ENCODE measurements around the gene LMCD1.
A peak's percentile ranks its signal among the peaks of the same experiment; 100 is the strongest.

LMCD1 gene

GRCh38 chr3:8490079-8490552, 11.5 kb upstream of the LMCD1 start:
- TF ChIP-seq FOXM1 (IDR thresholded peaks at IDR 0.05; ENCODE audit: borderline replicate concordance, low read depth) (0 out of 2 replicates have a peak, but pooled peaks have one; percentile 15), MAX (IDR thresholded peaks at IDR 0.05) (0 out of 2 replicates have a peak, but pooled peaks have one; percentile 26), REST (IDR thresholded peaks at IDR 0.05; ENCODE audit: low read depth) (no peak), RAD21 (IDR thresholded peaks at IDR 0.05; ENCODE audit: low read depth) (no peak), CEBPB (IDR thresholded peaks at IDR 0.05) (no peak), NFIC (IDR thresholded peaks at IDR 0.05) (no peak)

- no peak for TF ChIP-seq YY1 (IDR thresholded peaks at IDR 0.05; ENCODE audit: low read depth)
- TF ChIP-seq RAD21 (IDR thresholded peaks at IDR 0.05; ENCODE audit: low read depth) = no peak
- TF ChIP-seq TAF1 (IDR thresholded peaks at IDR 0.05; ENCODE audit: low read depth) = no peak
- no peak for TF ChIP-seq REST (IDR thresholded peaks at IDR 0.05; ENCODE audit: low read depth)
- TF ChIP-seq CREB1 (IDR thresholded peaks at IDR 0.05; ENCODE audit: low read depth) = no peak
- TF ChIP-seq ZBTB7A (IDR thresholded peaks at IDR 0.05; ENCODE audit: low read depth) = no peak
- TF ChIP-seq EP300 (IDR thresholded peaks at IDR 0.05; ENCODE audit: borderline replicate concordance) = no peak
- no peak for TF ChIP-seq MAX (IDR thresholded peaks at IDR 0.05)
- TF ChIP-seq CEBPB (IDR thresholded peaks at IDR 0.05) = no peak
- no peak for TF ChIP-seq TCF12 (IDR thresholded peaks at IDR 0.05; ENCODE audit: low read depth)
- no peak for TF ChIP-seq NFIC (IDR thresholded peaks at IDR 0.05)
- TF ChIP-seq USF1 (IDR thresholded peaks at IDR 0.05) = no peak
- no peak for TF ChIP-seq FOXM1 (IDR thresholded peaks at IDR 0.05; ENCODE audit: borderline replicate concordance, low read depth)
- TF ChIP-seq EGR1 (IDR thresholded peaks at IDR 0.05) = no peak
- TF ChIP-seq TEAD4 (IDR thresholded peaks at IDR 0.05) = no peak
These were observed 10.1 kb upstream of the LMCD1 start for GRCh38 chr3:8491271-8492144.

GRCh38 chr3:8492744-8493511, 8.7 kb upstream of the LMCD1 start:
- no peak for TF ChIP-seq REST (IDR thresholded peaks at IDR 0.05; ENCODE audit: low read depth)
- TF ChIP-seq CREB1 (IDR thresholded peaks at IDR 0.05; ENCODE audit: low read depth) = no peak
- TF ChIP-seq YY1 (IDR thresholded peaks at IDR 0.05; ENCODE audit: low read depth) = no peak
- no peak for TF ChIP-seq TEAD4 (IDR thresholded peaks at IDR 0.05)
- TF ChIP-seq USF1 (IDR thresholded peaks at IDR 0.05) = no peak
- TF ChIP-seq EGR1 (IDR thresholded peaks at IDR 0.05) = no peak
- TF ChIP-seq MAX (IDR thresholded peaks at IDR 0.05) = no peak
- no peak for TF ChIP-seq EP300 (IDR thresholded peaks at IDR 0.05; ENCODE audit: borderline replicate concordance)
- no peak for TF ChIP-seq ZBTB7A (IDR thresholded peaks at IDR 0.05; ENCODE audit: low read depth)
- TF ChIP-seq CEBPB (IDR thresholded peaks at IDR 0.05) = no peak
- no peak for TF ChIP-seq NFIC (IDR thresholded peaks at IDR 0.05)
- TF ChIP-seq TAF1 (IDR thresholded peaks at IDR 0.05; ENCODE audit: low read depth) = no peak

Measured in Ishikawa (cell line).